Activated CD4-positive, alpha-beta T cell treated with anti-CD3 and anti-CD28 coated beads, Interleukin-2, amount 10 ng/mL, durations not matched to agents 24 days and 14 days (primary cell): ENCODE results near the gene UNC50. TPM values are rescaled to one million over a fixed set of nuclear protein-coding genes. Genes with fewer than 3 reads are reported as not detected.

Experiments used
- DNase-seq: peaks from one replicate; pipeline ENCODE4 v3.0.0; 2022
- H3K27ac Mint-ChIP-seq: one replicate; pipeline ENCODE4 v1.8.0; 2022; ENCODE audit warnings: mild to moderate bottlenecking, mixed read lengths
- H3K27me3 Mint-ChIP-seq: one replicate; pipeline ENCODE4 v1.8.0; 2022; ENCODE audit warnings: mixed read lengths
- H3K36me3 Mint-ChIP-seq: one replicate; pipeline ENCODE4 v1.8.0; 2022; ENCODE audit warnings: low read depth, mild to moderate bottlenecking, mixed read lengths
- H3K4me1 Mint-ChIP-seq: one replicate; pipeline ENCODE4 v1.8.0; 2021; ENCODE audit warnings: mixed read lengths
- H3K4me3 Mint-ChIP-seq: one replicate; pipeline ENCODE4 v1.8.0; 2022; ENCODE audit warnings: mild to moderate bottlenecking, moderate library complexity, mixed read lengths
- H3K9me3 Mint-ChIP-seq: one replicate; pipeline ENCODE4 v1.8.0; 2021; ENCODE audit warnings: mixed read lengths
- intact Hi-C: fragments of 100-400 bp; cut with micrococcal nuclease; formaldehyde crosslinking; loops from one replicate; pipeline ENCODE4 v1.15.1; 2023
- total RNA-seq: library from RNA; stranded (reverse); gene quantifications from 2 replicates; pipeline ENCODE4 v1.2.3, GENCODE V29; 2022

UNC50 gene
- 38.5 and 39.0 TPM in 2 replicates for total RNA-seq

- intact Hi-C loops = loop anchor here (1.0 to 5.0 kb wide), 4 partner anchors 28 to 882 kb away; partner anchors contain the start of genes MITD1, MRPL30, REV1 and TXNDC9
- Mint-ChIP-seq H3K4me3 (peak within 1 kb of the TSS; percentile 90), H3K27ac (peak within 1 kb of the TSS; percentile 95), H3K9me3 (no peaks in the 10 kb centered on the region), H3K27me3 (no peaks in the 10 kb centered on the region), H3K4me1 (peaks cover 50% of the 10 kb centered on the region), H3K36me3 (peaks cover 39% of the 10 kb centered on the region)
- peak; percentile 98 for DNase-seq
Measured at GRCh38 chr2:98608116-98608961, at the start of gene UNC50, which contains the start of gene COA5. UNC50 (plus strand) TSS chr2:98608589; CDS start chr2:98609760, 1,171 bp downstream. COA5 (minus strand) TSS chr2:98608512; CDS start chr2:98608405, 107 bp downstream.

- peak overlapping the region; percentile 45 for H3K27ac Mint-ChIP-seq
- H3K4me1 Mint-ChIP-seq = peaks cover 59% of the 10 kb centered on the region
- no peak for DNase-seq
- no peaks in the 10 kb centered on the region for H3K27me3 Mint-ChIP-seq
- intact Hi-C loops = no loop called here
- H3K4me3 Mint-ChIP-seq = peak overlapping the region; percentile 12
- peaks cover 68% of the 10 kb centered on the region for H3K36me3 Mint-ChIP-seq
- H3K9me3 Mint-ChIP-seq = no peaks in the 10 kb centered on the region
Measured at GRCh38 chr2:98558852-98559530, 49.4 kb upstream of the UNC50 start.

GRCh38 chr2:98559581-98559980, 48.8 kb upstream of the UNC50 start:
- Mint-ChIP-seq H3K36me3 (peaks cover 67% of the 10 kb centered on the region), H3K9me3 (no peaks in the 10 kb centered on the region), H3K27ac (peak overlapping the region; percentile 45), H3K4me1 (peaks cover 57% of the 10 kb centered on the region), H3K4me3 (peak overlapping the region; percentile 12), H3K27me3 (no peaks in the 10 kb centered on the region)
- intact Hi-C loops = no loop called here
- no peak for DNase-seq

- no peaks in the 10 kb centered on the region for H3K27me3 Mint-ChIP-seq
- H3K9me3 Mint-ChIP-seq = no peaks in the 10 kb centered on the region
- peaks cover 52% of the 10 kb centered on the region for H3K4me1 Mint-ChIP-seq
- H3K4me3 Mint-ChIP-seq = no peak overlapping the region
- intact Hi-C loops = no loop called here
- peaks cover 63% of the 10 kb centered on the region for H3K36me3 Mint-ChIP-seq
- peak overlapping the region; percentile 4 for H3K27ac Mint-ChIP-seq
- no peak for DNase-seq
Measured at GRCh38 chr2:98560256-98560771, 48.1 kb upstream of the UNC50 start.

GRCh38 chr2:98561018-98561417, 47.4 kb upstream of the UNC50 start:
- Mint-ChIP-seq H3K36me3 (peaks cover 61% of the 10 kb centered on the region), H3K9me3 (no peaks in the 10 kb centered on the region), H3K27me3 (no peaks in the 10 kb centered on the region), H3K27ac (no peak overlapping the region), H3K4me1 (peaks cover 48% of the 10 kb centered on the region), H3K4me3 (no peak overlapping the region)
- intact Hi-C loops = no loop called here
- no peak for DNase-seq

- intact Hi-C loops = no loop called here
- no peak overlapping the region for H3K27ac Mint-ChIP-seq
- peaks cover 42% of the 10 kb centered on the region for H3K4me1 Mint-ChIP-seq
- no peak overlapping the region for H3K4me3 Mint-ChIP-seq
- peaks cover 65% of the 10 kb centered on the region for H3K36me3 Mint-ChIP-seq
- no peak for DNase-seq
- no peaks in the 10 kb centered on the region for H3K9me3 Mint-ChIP-seq
- no peaks in the 10 kb centered on the region for H3K27me3 Mint-ChIP-seq
Measured at GRCh38 chr2:98561902-98562695, 46.3 kb upstream of the UNC50 start.

- no peak for DNase-seq
- Mint-ChIP-seq H3K9me3 (no peaks in the 10 kb centered on the region), H3K36me3 (peaks cover 61% of the 10 kb centered on the region), H3K4me1 (peaks cover 32% of the 10 kb centered on the region), H3K27ac (no peak overlapping the region), H3K27me3 (no peaks in the 10 kb centered on the region), H3K4me3 (no peak overlapping the region)
- intact Hi-C loops = no loop called here
Measured at GRCh38 chr2:98563394-98563793, 45.0 kb upstream of the UNC50 start.

GRCh38 chr2:98564541-98565132, 43.8 kb upstream of the UNC50 start:
- Mint-ChIP-seq H3K27me3 (no peaks in the 10 kb centered on the region), H3K27ac (no peak overlapping the region), H3K4me1 (peaks cover 20% of the 10 kb centered on the region), H3K9me3 (no peaks in the 10 kb centered on the region), H3K4me3 (no peak overlapping the region), H3K36me3 (peaks cover 58% of the 10 kb centered on the region)
- DNase-seq = no peak
- intact Hi-C loops = no loop called here

- H3K27ac Mint-ChIP-seq = peak overlapping the region; percentile 56
- no peak for DNase-seq
- H3K36me3 Mint-ChIP-seq = peaks cover 58% of the 10 kb centered on the region
- H3K27me3 Mint-ChIP-seq = no peaks in the 10 kb centered on the region
- H3K4me1 Mint-ChIP-seq = peaks cover 15% of the 10 kb centered on the region
- H3K9me3 Mint-ChIP-seq = no peaks in the 10 kb centered on the region
- no peak overlapping the region for H3K4me3 Mint-ChIP-seq
- intact Hi-C loops = no loop called here
Measured at GRCh38 chr2:98565286-98565860, 43.0 kb upstream of the UNC50 start.

GRCh38 chr2:98565941-98566340, 42.4 kb upstream of the UNC50 start:
- H3K27me3 Mint-ChIP-seq = no peaks in the 10 kb centered on the region
- no peak overlapping the region for H3K4me3 Mint-ChIP-seq
- H3K27ac Mint-ChIP-seq = no peak overlapping the region
- peaks cover 15% of the 10 kb centered on the region for H3K4me1 Mint-ChIP-seq
- no peak for DNase-seq
- no peaks in the 10 kb centered on the region for H3K9me3 Mint-ChIP-seq
- intact Hi-C loops = no loop called here
- peaks cover 54% of the 10 kb centered on the region for H3K36me3 Mint-ChIP-seq

GRCh38 chr2:98568161-98568956, 40.0 kb upstream of the UNC50 start:
- Mint-ChIP-seq H3K4me1 (peaks cover 6% of the 10 kb centered on the region), H3K27me3 (no peaks in the 10 kb centered on the region), H3K4me3 (no peak overlapping the region), H3K36me3 (peaks cover 54% of the 10 kb centered on the region), H3K27ac (no peak overlapping the region), H3K9me3 (no peaks in the 10 kb centered on the region)
- DNase-seq = no peak
- intact Hi-C loops = loop anchor here (2.0 kb wide), 1 partner anchor 156 kb away; no protein-coding TSS in a partner anchor

- Mint-ChIP-seq H3K27ac (peak overlapping the region; percentile 16), H3K4me3 (no peak overlapping the region), H3K36me3 (peaks cover 53% of the 10 kb centered on the region), H3K9me3 (no peaks in the 10 kb centered on the region), H3K27me3 (no peaks in the 10 kb centered on the region), H3K4me1 (peaks cover 6% of the 10 kb centered on the region)
- peak; percentile 90 for DNase-seq
- intact Hi-C loops = loop anchor here (1.0 to 2.0 kb wide), 2 partner anchors 156 to 268 kb away; no protein-coding TSS in a partner anchor
Measured at GRCh38 chr2:98569197-98569793, 39.1 kb upstream of the UNC50 start.
